ENCODE data around the gene LIN54.
A peak's percentile ranks its signal among the peaks of the same experiment; 100 is the strongest.
"Not testable (repeated sequence)": the region's sequence is repeated elsewhere in the genome, so short reads cannot be mapped to it uniquely, and the experiment has no call there.

LIN54 gene

GRCh38 chr4:83012687-83013419 lies 2.2 kb upstream of the LIN54 start:
- peak; percentile 89 to 92 for DNase-seq (ENCODE audit: low read depth in 2 of 2, low spot score in 1 of 2)

- DNase-seq (ENCODE audit: low read depth in 2 of 2, low spot score in 1 of 2) = no peak
These were observed 1.6 kb upstream of the LIN54 start for GRCh38 chr4:83012200-83012686.

GRCh38 chr4:83011689-83012199 lies 1.1 kb upstream of the LIN54 start:
- DNase-seq (ENCODE audit: low read depth in 2 of 2, low spot score in 1 of 2) = no peak

- no peak for DNase-seq (ENCODE audit: low read depth in 2 of 2, low spot score in 1 of 2)
These were observed 507 bp downstream of the LIN54 start for GRCh38 chr4:83010111-83010521.

GRCh38 chr4:83009529-83009928 lies 1.1 kb downstream of the LIN54 start:
- DNase-seq (ENCODE audit: low read depth in 2 of 2, low spot score in 1 of 2) = no peak

- DNase-seq (ENCODE audit: low read depth in 2 of 2, low spot score in 1 of 2) = not testable (repeated sequence)
These were observed 7.4 kb downstream of the LIN54 start for GRCh38 chr4:83003044-83003791.

GRCh38 chr4:83002329-83002728 lies 8.3 kb downstream of the LIN54 start:
- no peak for DNase-seq (ENCODE audit: low read depth in 2 of 2, low spot score in 1 of 2)

GRCh38 chr4:82998898-82999297 lies 11.7 kb downstream of the LIN54 start:
- DNase-seq (ENCODE audit: low read depth in 2 of 2, low spot score in 1 of 2) = no peak

GRCh38 chr4:82994834-82995233 lies 15.8 kb downstream of the LIN54 start:
- DNase-seq (ENCODE audit: low read depth in 2 of 2, low spot score in 1 of 2) = no peak

GRCh38 chr4:82989575-82990429 lies 20.8 kb downstream of the LIN54 start:
- DNase-seq (ENCODE audit: low read depth in 2 of 2, low spot score in 1 of 2) = no peak

- DNase-seq (ENCODE audit: low read depth in 2 of 2, low spot score in 1 of 2) = no peak
These were observed 22.2 kb downstream of the LIN54 start for GRCh38 chr4:82988323-82988832.

GRCh38 chr4:82987519-82987918 lies 23.1 kb downstream of the LIN54 start:
- DNase-seq (ENCODE audit: low read depth in 2 of 2, low spot score in 1 of 2) = not testable (repeated sequence)

- no peak for DNase-seq (ENCODE audit: low read depth in 2 of 2, low spot score in 1 of 2)
These were observed 26.2 kb downstream of the LIN54 start for GRCh38 chr4:82984459-82984858.

GRCh38 chr4:82983444-82983843 lies 27.2 kb downstream of the LIN54 start:
- no peak for DNase-seq (ENCODE audit: low read depth in 2 of 2, low spot score in 1 of 2)

GRCh38 chr4:82981138-82981537 lies 29.5 kb downstream of the LIN54 start:
- no peak for DNase-seq (ENCODE audit: low read depth in 2 of 2, low spot score in 1 of 2)

GRCh38 chr4:82975792-82976191 lies 34.8 kb downstream of the LIN54 start:
- no peak for DNase-seq (ENCODE audit: low read depth in 2 of 2, low spot score in 1 of 2)

- DNase-seq (ENCODE audit: low read depth in 2 of 2, low spot score in 1 of 2) = no peak
These were observed 41.2 kb downstream of the LIN54 start for GRCh38 chr4:82969414-82969813.

- DNase-seq (ENCODE audit: low read depth in 2 of 2, low spot score in 1 of 2) = no peak
These were observed 41.7 kb downstream of the LIN54 start for GRCh38 chr4:82968972-82969371.

- DNase-seq (ENCODE audit: low read depth in 2 of 2, low spot score in 1 of 2) = no peak
These were observed 44.9 kb downstream of the LIN54 start for GRCh38 chr4:82965763-82966162.

GRCh38 chr4:82957045-82957444 lies 53.6 kb downstream of the LIN54 start:
- no peak for DNase-seq (ENCODE audit: low read depth in 2 of 2, low spot score in 1 of 2)

- DNase-seq (ENCODE audit: low read depth in 2 of 2, low spot score in 1 of 2) = no peak
These were observed 56.4 kb downstream of the LIN54 start for GRCh38 chr4:82954212-82954611.
